ENCODE results near the gene HORMAD1.
"Not testable (repeated sequence)": the region's sequence is repeated elsewhere in the genome, so short reads cannot be mapped to it uniquely, and the experiment has no call there.

HORMAD1 gene

GRCh38 chr1:150696995-150697927 is 23.4 kb downstream of the HORMAD1 start, which contains the start of gene GOLPH3L:
Gene GOLPH3L (minus strand): TSS chr1:150697154. CDS start chr1:150694838, 2,316 bp downstream.
- peak; percentile 96 for DNase-seq

DNA sequence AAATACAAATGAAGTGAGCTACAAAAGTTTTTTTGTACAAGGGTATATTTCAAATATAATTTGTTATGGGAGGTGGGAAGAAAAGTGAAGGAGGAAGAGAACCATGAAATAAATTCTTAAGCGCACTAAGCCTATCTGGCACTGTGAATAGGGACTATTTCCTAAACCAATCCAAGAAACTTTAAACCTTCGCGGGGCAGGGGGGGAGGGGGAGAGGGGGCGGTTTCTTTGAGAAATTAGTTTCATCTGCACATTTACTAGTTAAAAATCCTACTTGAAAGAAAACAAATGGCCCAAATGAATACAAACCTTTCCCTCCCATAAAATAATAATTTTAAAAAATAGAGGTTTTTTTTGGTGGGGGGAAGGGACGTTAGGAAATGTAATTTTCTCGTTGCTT is 24.1 kb downstream of the HORMAD1 start:
- DNase-seq, result peak; percentile 3

GRCh38 chr1:150696162-150696561 is 24.5 kb downstream of the HORMAD1 start:
- DNase-seq, result no peak

GRCh38 chr1:150695561-150695960 is 25.1 kb downstream of the HORMAD1 start:
- no peak for DNase-seq

GRCh38 chr1:150692720-150693119 is 28.0 kb downstream of the HORMAD1 start:
- DNase-seq, result no peak

- DNase-seq, result no peak
Observed at GRCh38 chr1:150688763-150689162, 31.9 kb downstream of the HORMAD1 start.

DNA sequence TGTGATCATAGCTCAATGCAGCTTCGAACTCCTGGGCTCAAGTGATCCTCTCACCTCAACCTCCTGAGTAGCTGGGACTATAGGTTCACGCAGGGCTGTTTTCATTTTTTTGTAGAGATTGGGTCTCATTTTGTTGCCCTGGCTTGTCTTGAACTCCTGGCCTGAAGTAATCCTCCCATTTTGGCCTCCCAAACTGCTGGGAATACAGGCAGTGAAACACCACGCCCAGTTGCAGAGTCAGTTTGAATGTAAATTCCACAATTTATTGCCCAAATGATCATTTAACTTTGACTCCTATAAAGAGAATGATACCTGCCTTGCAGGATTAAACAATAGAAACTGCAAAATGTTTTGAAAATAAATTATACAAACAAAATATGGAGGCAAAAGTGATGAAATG is 34.4 kb downstream of the HORMAD1 start:
- DNase-seq, result no peak

GRCh38 chr1:150683914-150684313 is 36.8 kb downstream of the HORMAD1 start:
- DNase-seq, result peak; percentile 25

- DNase-seq, result no peak
Observed at GRCh38 chr1:150678988-150679387, 41.7 kb downstream of the HORMAD1 start.

DNA sequence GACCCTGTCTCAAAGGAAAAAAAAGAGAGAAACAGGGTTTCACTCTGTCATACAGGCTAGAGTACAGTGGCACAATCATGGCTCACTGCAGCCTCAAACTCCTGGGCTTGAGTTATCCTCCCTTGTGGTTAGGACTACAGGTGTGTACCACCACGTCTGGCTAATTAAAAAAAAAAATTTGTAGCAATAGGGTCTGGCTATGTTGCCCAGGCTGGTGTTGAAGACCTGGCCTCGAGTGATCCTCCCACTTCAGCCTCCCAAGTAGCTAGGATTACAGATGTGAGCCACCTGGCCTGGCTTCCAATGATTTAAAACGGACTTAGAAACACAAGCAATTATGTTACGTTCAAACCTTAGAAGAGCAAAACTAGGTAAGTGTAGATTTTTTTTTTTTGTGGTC is 45.8 kb downstream of the HORMAD1 start:
- DNase-seq, result no peak

GRCh38 chr1:150663321-150663720 is 57.4 kb downstream of the HORMAD1 start:
- no peak for DNase-seq

DNA sequence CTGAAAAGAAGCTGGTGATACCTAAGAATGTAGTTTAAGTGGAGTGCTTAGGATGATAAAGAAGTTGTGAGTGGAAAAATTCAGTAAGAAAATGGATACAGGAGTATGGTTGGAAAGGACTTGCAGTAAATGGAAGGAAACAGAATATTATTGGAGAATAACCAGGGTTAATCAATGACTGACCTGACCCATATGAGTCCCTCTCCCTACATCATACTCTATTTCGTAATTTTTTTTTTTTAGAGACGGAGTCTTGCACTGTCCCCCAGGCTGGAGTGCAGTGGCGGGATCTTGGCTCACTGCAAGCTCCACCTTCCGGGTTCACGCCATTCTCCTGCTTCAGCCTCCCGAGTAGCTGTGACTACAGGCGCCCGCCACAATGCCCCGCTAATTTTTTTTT is 57.9 kb downstream of the HORMAD1 start:
- no peak for DNase-seq

- no peak for DNase-seq
Observed at GRCh38 chr1:150661156-150661555, 59.5 kb downstream of the HORMAD1 start.

GRCh38 chr1:150660584-150660983 is 60.1 kb downstream of the HORMAD1 start:
- DNase-seq, result no peak

- DNase-seq, result not testable (repeated sequence)
Observed at GRCh38 chr1:150657064-150657463, 63.6 kb downstream of the HORMAD1 start.

DNA sequence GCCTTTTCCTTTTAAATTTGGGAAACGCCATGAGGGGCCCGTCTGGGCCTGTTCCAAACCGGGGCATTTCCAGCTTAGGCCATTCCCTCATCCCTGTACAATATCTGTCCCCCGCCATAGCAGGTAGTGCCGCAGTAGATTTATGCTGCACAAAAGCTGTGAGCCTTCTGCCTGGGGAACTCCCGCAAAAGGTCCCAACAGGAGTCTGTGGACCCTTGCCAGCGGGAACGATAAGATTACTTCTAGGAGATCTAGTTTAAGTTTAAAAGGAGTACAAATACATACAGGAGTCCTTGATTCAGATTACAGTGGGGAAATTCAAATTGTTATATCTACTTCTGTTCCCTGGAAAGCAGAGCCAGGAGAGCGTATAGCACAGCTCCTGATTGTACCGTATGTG is 66.1 kb downstream of the HORMAD1 start:
- DNase-seq, result not testable (repeated sequence)

GRCh38 chr1:150650193-150650592 is 70.5 kb downstream of the HORMAD1 start:
- DNase-seq, result no peak

DNA sequence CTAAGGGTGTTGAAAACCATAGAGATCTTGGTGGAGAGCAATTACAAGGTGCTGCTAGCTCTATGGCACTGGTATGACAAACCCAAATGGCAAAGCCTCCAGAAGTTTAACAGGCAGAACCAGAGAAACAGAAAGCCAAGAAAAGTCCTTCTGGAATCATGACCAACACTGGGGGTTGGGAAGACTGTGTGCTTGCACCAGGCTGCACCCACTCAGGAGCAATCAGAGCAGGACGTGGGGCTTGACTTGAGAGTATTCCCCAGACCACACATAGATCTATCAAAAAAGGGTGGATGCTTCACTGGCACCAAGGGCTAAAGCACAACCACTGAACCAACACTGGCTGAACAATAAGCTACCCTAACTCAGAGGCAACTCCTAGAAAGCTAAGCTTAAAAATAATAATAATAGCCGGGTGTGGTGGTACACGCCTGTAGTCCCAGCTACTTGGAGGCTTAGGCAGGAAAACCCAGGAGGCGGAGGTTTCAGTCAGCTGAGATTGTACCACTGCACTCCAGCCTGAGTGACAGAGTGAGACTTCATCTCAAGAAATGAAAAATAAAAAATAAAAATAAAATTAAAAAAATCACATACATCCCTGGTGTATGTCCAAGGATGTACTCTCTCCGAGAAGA is 71.1 kb downstream of the HORMAD1 start:
- DNase-seq, result no peak

All from CD4-positive, alpha-beta T cell treated with Interleukin-12 subunit alpha and Interleukin-12 subunit beta, for 1 hour (primary cell).